Activated naive CD8-positive, alpha-beta T cell treated with anti-CD3 and anti-CD28 coated beads for 36 hours (primary cell): ENCODE measurements around the gene MUSTN1. TPM values are rescaled to one million over a fixed set of nuclear protein-coding genes. Genes with fewer than 3 reads are reported as not detected.

ENCODE experiments used
- DNase-seq: peaks from one replicate; pipeline ENCODE4 v3.0.0; 2021
- H3K27ac Mint-ChIP-seq: one replicate; pipeline ENCODE4 v1.8.0; 2022; ENCODE audit warnings: mild to moderate bottlenecking, moderate library complexity, mixed read lengths
- H3K27me3 Mint-ChIP-seq: one replicate; pipeline ENCODE4 v1.8.0; 2022; ENCODE audit warnings: mild to moderate bottlenecking, mixed read lengths
- H3K36me3 Mint-ChIP-seq: one replicate; pipeline ENCODE4 v1.8.0; 2021; ENCODE audit warnings: mild to moderate bottlenecking, mixed read lengths
- H3K4me1 Mint-ChIP-seq: one replicate; pipeline ENCODE4 v1.8.0; 2021; ENCODE audit warnings: mixed read lengths
- H3K4me3 Mint-ChIP-seq: one replicate; pipeline ENCODE4 v1.8.0; 2022; ENCODE audit warnings: mild to moderate bottlenecking, moderate library complexity, mixed read lengths
- H3K9me3 Mint-ChIP-seq: one replicate; pipeline ENCODE4 v1.8.0; 2022; ENCODE audit warnings: mixed read lengths
- total RNA-seq, 2 experiments: library from RNA; stranded (reverse); gene quantifications; one replicate each; pipeline ENCODE4 v1.2.3, GENCODE V29; 2021

Gene MUSTN1
- 1 to 10 TPM in 1 of 2 experiments, under 1 TPM in 1; 0.91 to 1.0 TPM for total RNA-seq

DNA sequence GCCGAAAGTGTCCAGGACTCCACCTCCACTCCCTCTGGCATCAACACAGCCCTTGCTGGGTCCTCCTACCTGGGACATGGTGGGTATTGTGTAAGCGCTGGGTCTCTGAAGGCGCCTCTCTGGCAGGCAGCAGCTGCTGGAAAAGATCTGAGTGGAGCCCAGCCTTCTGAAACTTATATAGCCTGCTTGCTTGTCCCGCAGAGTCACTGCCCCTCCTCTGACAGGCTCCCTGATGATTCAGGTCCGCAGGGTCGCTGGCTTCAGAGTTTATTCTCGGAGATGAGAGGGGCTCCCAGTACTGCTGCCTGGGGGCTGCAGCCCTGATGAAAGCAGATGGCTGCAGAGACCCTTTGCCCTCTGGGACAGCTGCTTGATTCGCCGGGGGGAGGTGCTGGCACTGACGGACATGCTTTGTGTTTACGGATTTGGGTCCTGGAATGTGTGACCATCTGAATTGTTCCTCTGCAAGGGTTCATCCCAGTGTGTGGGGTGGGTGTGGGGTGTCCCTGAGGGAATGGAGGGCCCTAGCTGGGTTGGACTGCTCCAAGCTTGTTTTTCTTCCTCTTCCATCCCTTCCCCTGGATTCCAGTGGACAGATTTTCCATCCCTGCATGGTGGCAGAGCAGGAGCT lies at the start of gene MUSTN1:
Gene MUSTN1 (minus strand): TSS at position 149 of the 631 bp plus-strand sequence. CDS start 71 bp downstream, at position 78.
- H3K27ac Mint-ChIP-seq: no peak within 1 kb of the TSS
- peaks cover 23% of the 10 kb centered on the region for H3K4me1 Mint-ChIP-seq
- no peaks in the 10 kb centered on the region for H3K27me3 Mint-ChIP-seq
- H3K4me3 Mint-ChIP-seq: no peak within 1 kb of the TSS
- peaks cover 4% of the 10 kb centered on the region for H3K36me3 Mint-ChIP-seq
- no peaks in the 10 kb centered on the region for H3K9me3 Mint-ChIP-seq
- DNase-seq: no peak

DNA sequence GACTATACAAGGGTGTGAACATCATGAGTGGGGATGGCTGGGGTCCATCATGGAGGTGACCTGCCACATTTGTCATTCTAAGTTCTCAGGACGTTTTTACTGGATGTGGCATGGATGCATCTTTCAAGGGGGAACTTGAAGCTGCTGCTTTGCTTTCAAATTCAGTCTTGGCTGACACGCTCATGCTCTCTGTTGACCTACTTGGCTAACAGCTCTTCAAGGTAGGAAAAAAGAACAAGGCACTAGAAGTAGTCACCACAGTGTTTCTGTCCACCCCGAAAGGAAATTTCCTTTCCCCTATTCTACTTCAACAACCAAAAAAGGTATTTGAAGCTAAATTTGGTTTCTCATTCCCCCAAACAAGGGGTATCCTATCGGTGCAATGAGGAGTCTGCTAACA lies 47.6 kb upstream of the MUSTN1 start:
- Mint-ChIP-seq H3K4me1 (peaks cover 16% of the 10 kb centered on the region), H3K27ac (no peak overlapping the region), H3K36me3 (peaks cover 32% of the 10 kb centered on the region), H3K9me3 (no peaks in the 10 kb centered on the region), H3K27me3 (no peaks in the 10 kb centered on the region), H3K4me3 (no peak overlapping the region)
- no peak for DNase-seq

DNA sequence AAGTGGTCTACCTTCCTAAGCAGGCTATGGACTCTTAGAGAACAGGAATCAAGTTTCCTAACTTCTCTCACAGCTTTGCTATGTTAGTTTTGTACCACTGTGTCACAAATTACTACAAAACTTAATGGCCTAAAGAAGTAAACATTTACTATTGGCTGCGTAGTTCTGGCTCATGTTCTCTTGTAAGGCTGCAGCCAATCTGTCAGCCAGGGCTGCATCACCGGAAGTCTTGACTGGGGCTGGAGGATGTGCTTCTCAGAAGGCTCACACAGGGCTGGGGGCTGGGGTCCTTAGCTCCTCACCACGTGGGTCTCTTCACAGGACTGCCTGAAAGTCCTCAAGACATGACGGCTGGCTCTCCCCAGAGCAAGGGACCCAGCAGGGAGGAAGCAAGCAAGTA lies 47.1 kb upstream of the MUSTN1 start:
- Mint-ChIP-seq H3K36me3 (peaks cover 32% of the 10 kb centered on the region), H3K9me3 (no peaks in the 10 kb centered on the region), H3K27me3 (no peaks in the 10 kb centered on the region), H3K4me1 (peaks cover 16% of the 10 kb centered on the region), H3K27ac (no peak overlapping the region), H3K4me3 (no peak overlapping the region)
- no peak for DNase-seq

DNA sequence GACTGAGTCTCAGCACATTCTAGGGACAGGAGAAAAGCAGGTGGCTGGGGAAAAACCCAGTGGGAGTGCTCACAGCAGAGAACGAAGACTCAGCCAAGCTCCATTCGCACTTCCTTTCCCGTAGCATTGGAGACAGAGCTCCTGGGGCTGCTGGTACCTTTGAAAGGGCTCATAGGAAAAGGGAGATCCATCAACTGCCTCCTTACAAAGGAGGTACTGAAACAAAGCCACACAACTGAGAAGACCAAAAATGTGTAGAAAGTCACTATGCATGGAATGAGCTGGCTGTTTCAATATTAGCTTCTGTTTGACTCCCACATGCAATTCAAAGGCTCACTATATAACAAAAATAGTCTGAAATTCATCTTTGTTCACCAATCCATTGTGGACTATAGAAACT lies 45.7 kb upstream of the MUSTN1 start:
- no peaks in the 10 kb centered on the region for H3K27me3 Mint-ChIP-seq
- H3K9me3 Mint-ChIP-seq: no peaks in the 10 kb centered on the region
- H3K36me3 Mint-ChIP-seq: peaks cover 20% of the 10 kb centered on the region
- no peak overlapping the region for H3K4me3 Mint-ChIP-seq
- peaks cover 20% of the 10 kb centered on the region for H3K4me1 Mint-ChIP-seq
- no peak for DNase-seq
- H3K27ac Mint-ChIP-seq: peak overlapping the region; percentile 1

- Mint-ChIP-seq H3K36me3 (peaks cover 18% of the 10 kb centered on the region), H3K27ac (no peak overlapping the region), H3K4me1 (peaks cover 24% of the 10 kb centered on the region), H3K4me3 (no peak overlapping the region), H3K27me3 (no peaks in the 10 kb centered on the region), H3K9me3 (no peaks in the 10 kb centered on the region)
- no peak for DNase-seq
These were observed 45.2 kb upstream of the MUSTN1 start for GRCh38 chr3:52880047-52880446.

- no peaks in the 10 kb centered on the region for H3K27me3 Mint-ChIP-seq
- H3K27ac Mint-ChIP-seq: no peak overlapping the region
- H3K36me3 Mint-ChIP-seq: peaks cover 15% of the 10 kb centered on the region
- H3K4me3 Mint-ChIP-seq: no peak overlapping the region
- no peak for DNase-seq
- H3K4me1 Mint-ChIP-seq: peaks cover 29% of the 10 kb centered on the region
- no peaks in the 10 kb centered on the region for H3K9me3 Mint-ChIP-seq
These were observed 44.8 kb upstream of the MUSTN1 start for GRCh38 chr3:52879581-52879980.

- Mint-ChIP-seq H3K4me1 (peaks cover 34% of the 10 kb centered on the region), H3K9me3 (no peaks in the 10 kb centered on the region), H3K27me3 (no peaks in the 10 kb centered on the region), H3K27ac (no peak overlapping the region), H3K36me3 (peaks cover 11% of the 10 kb centered on the region), H3K4me3 (no peak overlapping the region)
- no peak for DNase-seq
These were observed 44.3 kb upstream of the MUSTN1 start for GRCh38 chr3:52879090-52879489.

- DNase-seq: no peak
- no peaks in the 10 kb centered on the region for H3K27me3 Mint-ChIP-seq
- H3K9me3 Mint-ChIP-seq: no peaks in the 10 kb centered on the region
- H3K27ac Mint-ChIP-seq: no peak overlapping the region
- peaks cover 38% of the 10 kb centered on the region for H3K4me1 Mint-ChIP-seq
- peaks cover 15% of the 10 kb centered on the region for H3K36me3 Mint-ChIP-seq
- no peak overlapping the region for H3K4me3 Mint-ChIP-seq
These were observed 42.3 kb upstream of the MUSTN1 start for GRCh38 chr3:52877085-52877484.

DNA sequence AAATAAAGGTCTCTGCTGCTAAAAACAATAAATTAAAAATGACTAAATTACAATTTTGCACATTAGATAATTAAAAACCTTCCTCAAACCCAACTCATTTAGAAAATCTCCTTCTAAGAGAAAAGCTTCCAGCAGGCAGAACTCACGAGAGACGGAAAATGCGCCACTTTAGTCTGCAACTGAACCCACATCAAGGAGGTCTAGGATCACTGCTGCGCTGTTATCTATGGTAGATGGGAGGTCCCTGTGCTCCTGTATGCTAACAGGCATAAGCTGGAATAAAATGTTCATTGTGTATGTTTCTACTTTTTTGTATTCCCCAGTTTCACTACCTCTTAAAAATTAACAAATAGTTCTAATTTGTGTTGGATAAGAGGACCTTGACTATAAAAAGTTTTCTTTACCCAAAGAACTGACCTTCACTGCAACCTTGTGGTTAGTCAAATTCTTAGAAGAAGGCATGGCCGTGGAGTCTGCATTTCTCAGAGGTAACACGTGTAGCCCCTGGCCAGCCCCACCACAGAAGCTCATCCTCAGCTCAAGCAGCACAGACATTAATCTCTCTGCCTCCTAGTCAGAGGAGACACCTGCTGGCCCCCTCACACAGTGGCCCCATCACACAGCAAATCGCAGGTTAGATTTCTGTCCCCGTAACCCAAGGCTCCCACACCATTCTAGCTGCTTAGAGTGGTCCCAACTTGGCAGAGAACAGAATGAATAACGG lies 40.2 kb upstream of the MUSTN1 start:
- Mint-ChIP-seq H3K27me3 (no peaks in the 10 kb centered on the region), H3K4me3 (peak overlapping the region; percentile 24), H3K4me1 (peaks cover 33% of the 10 kb centered on the region), H3K36me3 (peaks cover 20% of the 10 kb centered on the region), H3K9me3 (no peaks in the 10 kb centered on the region), H3K27ac (peak overlapping the region; percentile 76)
- DNase-seq: no peak

- Mint-ChIP-seq H3K4me1 (peaks cover 30% of the 10 kb centered on the region), H3K36me3 (peaks cover 18% of the 10 kb centered on the region), H3K27ac (peak overlapping the region; percentile 59), H3K27me3 (no peaks in the 10 kb centered on the region), H3K4me3 (no peak overlapping the region), H3K9me3 (no peaks in the 10 kb centered on the region)
- DNase-seq: no peak
These were observed 39.4 kb upstream of the MUSTN1 start for GRCh38 chr3:52874160-52874701.

DNA sequence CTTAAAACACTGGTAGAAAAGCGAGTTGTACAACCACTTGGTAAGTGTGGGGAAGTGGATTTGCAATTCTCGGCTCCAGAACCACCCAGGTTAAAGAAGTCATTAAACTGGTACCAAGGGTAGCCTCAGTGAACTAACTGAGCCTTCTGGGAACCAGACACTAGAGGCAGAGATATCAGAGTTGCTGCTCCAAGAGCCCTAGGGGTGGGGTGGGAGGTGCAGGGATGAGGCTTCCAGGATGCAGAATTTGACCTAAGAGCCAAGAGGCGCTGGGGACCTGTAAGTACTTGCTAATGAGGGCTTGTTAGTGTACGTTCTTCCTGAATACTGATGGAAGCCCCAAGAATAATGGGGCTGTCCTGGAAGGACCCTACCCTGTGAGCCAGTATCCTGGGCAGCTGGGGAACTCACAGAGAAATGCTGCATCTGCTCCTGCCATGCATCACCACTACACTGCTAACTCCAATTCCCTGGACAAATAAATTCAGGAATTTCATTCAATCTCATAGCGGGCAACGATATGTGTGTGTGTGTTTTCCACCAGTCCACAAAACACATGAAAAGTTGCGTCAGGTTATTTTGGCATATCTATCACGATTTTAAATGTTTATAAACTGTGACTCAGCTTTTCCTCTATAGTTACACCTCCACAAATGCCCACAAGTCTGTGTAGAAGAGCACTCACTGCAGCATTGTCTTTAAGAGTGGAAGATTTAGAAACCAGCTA lies 38.8 kb upstream of the MUSTN1 start:
- no peak for DNase-seq
- no peaks in the 10 kb centered on the region for H3K27me3 Mint-ChIP-seq
- H3K4me3 Mint-ChIP-seq: no peak overlapping the region
- no peaks in the 10 kb centered on the region for H3K9me3 Mint-ChIP-seq
- peaks cover 30% of the 10 kb centered on the region for H3K4me1 Mint-ChIP-seq
- no peak overlapping the region for H3K27ac Mint-ChIP-seq
- peaks cover 21% of the 10 kb centered on the region for H3K36me3 Mint-ChIP-seq

DNA sequence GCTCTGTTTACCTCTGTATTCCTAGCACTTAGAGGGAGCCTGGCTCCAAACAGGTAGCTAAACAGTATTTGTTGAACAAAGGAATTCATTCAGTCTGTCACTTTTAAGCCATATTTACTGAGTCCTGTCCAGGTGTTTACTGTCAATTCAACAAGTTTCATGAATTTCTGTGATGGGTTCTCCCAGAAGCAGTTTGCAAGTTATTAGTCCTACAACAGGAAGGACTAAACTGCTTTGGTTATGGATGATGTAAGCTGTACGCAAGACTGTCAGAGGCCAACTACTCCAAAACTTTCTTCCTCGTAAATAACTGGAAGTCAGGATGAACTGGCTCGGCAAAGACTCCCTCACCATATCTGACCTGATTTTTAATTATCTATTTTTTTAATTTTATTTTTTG lies 37.4 kb upstream of the MUSTN1 start:
- Mint-ChIP-seq H3K36me3 (peaks cover 24% of the 10 kb centered on the region), H3K27me3 (no peaks in the 10 kb centered on the region), H3K4me3 (no peak overlapping the region), H3K9me3 (no peaks in the 10 kb centered on the region), H3K27ac (no peak overlapping the region), H3K4me1 (peaks cover 30% of the 10 kb centered on the region)
- DNase-seq: no peak

GRCh38 chr3:52871761-52872160 lies 36.9 kb upstream of the MUSTN1 start:
- Mint-ChIP-seq H3K36me3 (peaks cover 25% of the 10 kb centered on the region), H3K27me3 (no peaks in the 10 kb centered on the region), H3K4me3 (no peak overlapping the region), H3K27ac (no peak overlapping the region), H3K9me3 (no peaks in the 10 kb centered on the region), H3K4me1 (peaks cover 30% of the 10 kb centered on the region)
- no peak for DNase-seq

DNA sequence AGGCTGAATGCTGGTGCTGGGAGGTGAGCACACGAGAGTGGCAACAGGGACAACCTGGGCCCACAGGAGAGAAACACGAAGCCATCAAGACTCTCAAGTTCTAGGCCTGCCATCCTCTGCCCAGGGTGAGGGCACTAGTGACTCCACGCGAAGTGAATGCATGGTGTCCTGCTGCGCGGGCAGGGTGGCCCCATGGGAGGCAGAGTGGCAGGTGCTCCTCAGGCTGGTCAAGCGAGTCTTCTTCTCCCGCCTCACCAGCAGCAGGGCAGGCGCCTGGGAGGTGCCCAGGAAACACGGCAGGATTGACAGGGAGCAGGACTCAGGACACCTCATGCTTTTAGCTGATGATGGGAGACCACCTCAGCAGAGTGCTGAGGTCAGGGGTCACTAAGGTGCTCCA lies 35.7 kb upstream of the MUSTN1 start:
- Mint-ChIP-seq H3K36me3 (peaks cover 33% of the 10 kb centered on the region), H3K4me1 (peaks cover 22% of the 10 kb centered on the region), H3K27me3 (no peaks in the 10 kb centered on the region), H3K9me3 (peaks cover 7% of the 10 kb centered on the region), H3K4me3 (no peak overlapping the region), H3K27ac (no peak overlapping the region)
- no peak for DNase-seq

- peaks cover 16% of the 10 kb centered on the region for H3K9me3 Mint-ChIP-seq
These were observed 31.6 kb upstream of the MUSTN1 start for GRCh38 chr3:52866427-52866826.

More at GRCh38 chr3:52866427-52866826, 31.6 kb upstream of the MUSTN1 start:
- Mint-ChIP-seq H3K4me1 (peaks cover 3% of the 10 kb centered on the region), H3K27ac (no peak overlapping the region), H3K4me3 (no peak overlapping the region), H3K36me3 (peaks cover 48% of the 10 kb centered on the region), H3K27me3 (no peaks in the 10 kb centered on the region)
- no peak for DNase-seq
